ENCODE measurements around the gene SORL1. TPM values are rescaled to one million over a fixed set of nuclear protein-coding genes. Genes with fewer than 3 reads are reported as not detected.

SORL1 gene
- total RNA-seq, 2 donors from 2014 or later: 66.1 to 121 TPM

GRCh38 chr11:121445071-121445768 lies 6.9 kb upstream of the SORL1 start:
- H3K4me1 ChIP-seq: no peaks in the 10 kb centered on the region
- H3K4me3 ChIP-seq: no peak overlapping the region
- H3K27ac ChIP-seq: peak overlapping the region; percentile 4
- no peaks in the 10 kb centered on the region for H3K27me3 ChIP-seq
- intact Hi-C loops (cut with DNase I): loop anchor here (10.0 kb wide), 1 partner anchor 120 kb away; no protein-coding TSS in a partner anchor
- H3K9me3 ChIP-seq: no peaks in the 10 kb centered on the region
- no peaks in the 10 kb centered on the region for H3K36me3 ChIP-seq
- peak; percentile 51 for DNase-seq
- peak overlapping the region in 1 of 2 donors; percentile 15 for H3K9ac ChIP-seq (ENCODE audit: low read depth in 2 of 2, low read length in 2 of 2)
- TF ChIP-seq, protein P1, sequence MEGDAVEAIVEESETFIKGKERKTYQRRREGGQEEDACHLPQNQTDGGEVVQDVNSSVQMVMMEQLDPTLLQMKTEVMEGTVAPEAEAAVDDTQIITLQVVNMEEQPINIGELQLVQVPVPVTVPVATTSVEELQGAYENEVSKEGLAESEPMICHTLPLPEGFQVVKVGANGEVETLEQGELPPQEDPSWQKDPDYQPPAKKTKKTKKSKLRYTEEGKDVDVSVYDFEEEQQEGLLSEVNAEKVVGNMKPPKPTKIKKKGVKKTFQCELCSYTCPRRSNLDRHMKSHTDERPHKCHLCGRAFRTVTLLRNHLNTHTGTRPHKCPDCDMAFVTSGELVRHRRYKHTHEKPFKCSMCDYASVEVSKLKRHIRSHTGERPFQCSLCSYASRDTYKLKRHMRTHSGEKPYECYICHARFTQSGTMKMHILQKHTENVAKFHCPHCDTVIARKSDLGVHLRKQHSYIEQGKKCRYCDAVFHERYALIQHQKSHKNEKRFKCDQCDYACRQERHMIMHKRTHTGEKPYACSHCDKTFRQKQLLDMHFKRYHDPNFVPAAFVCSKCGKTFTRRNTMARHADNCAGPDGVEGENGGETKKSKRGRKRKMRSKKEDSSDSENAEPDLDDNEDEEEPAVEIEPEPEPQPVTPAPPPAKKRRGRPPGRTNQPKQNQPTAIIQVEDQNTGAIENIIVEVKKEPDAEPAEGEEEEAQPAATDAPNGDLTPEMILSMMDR (IDR thresholded peaks at IDR 0.05): no peak

GRCh38 chr11:121446752-121447156 lies 5.4 kb upstream of the SORL1 start:
- H3K9me3 ChIP-seq: no peaks in the 10 kb centered on the region
- H3K4me3 ChIP-seq: no peak overlapping the region
- H3K27ac ChIP-seq: no peak overlapping the region
- H3K4me1 ChIP-seq: no peaks in the 10 kb centered on the region
- no peaks in the 10 kb centered on the region for H3K36me3 ChIP-seq
- TF ChIP-seq, protein P1 (IDR thresholded peaks at IDR 0.05): no peak
- no peak overlapping the region for H3K9ac ChIP-seq (ENCODE audit: low read depth in 2 of 2, low read length in 2 of 2)
- no peaks in the 10 kb centered on the region for H3K27me3 ChIP-seq
- intact Hi-C loops (cut with DNase I): loop anchor here (10.0 kb wide), 1 partner anchor 122 kb away; no protein-coding TSS in a partner anchor
- DNase-seq: no peak

- intact Hi-C loops (cut with DNase I): loop anchor here (10.0 kb wide), 1 partner anchor 123 kb away; no protein-coding TSS in a partner anchor
- Histone ChIP-seq H3K36me3 (no peaks in the 10 kb centered on the region), H3K9ac (ENCODE audit: low read depth in 2 of 2, low read length in 2 of 2) (no peak overlapping the region), H3K27ac (no peak overlapping the region), H3K27me3 (no peaks in the 10 kb centered on the region), H3K9me3 (no peaks in the 10 kb centered on the region), H3K4me3 (no peak overlapping the region), H3K4me1 (no peaks in the 10 kb centered on the region)
- TF ChIP-seq, protein P1 (IDR thresholded peaks at IDR 0.05): no peak
- no peak for DNase-seq
Measured at GRCh38 chr11:121448011-121448410, 4.1 kb upstream of the SORL1 start.

GRCh38 chr11:121448431-121448941 lies 3.6 kb upstream of the SORL1 start:
- no peak overlapping the region for H3K9ac ChIP-seq (ENCODE audit: low read depth in 2 of 2, low read length in 2 of 2)
- H3K27me3 ChIP-seq: no peaks in the 10 kb centered on the region
- no peak overlapping the region for H3K27ac ChIP-seq
- H3K4me1 ChIP-seq: no peaks in the 10 kb centered on the region
- intact Hi-C loops (cut with DNase I): loop anchor here (10.0 kb wide), 1 partner anchor 124 kb away; no protein-coding TSS in a partner anchor
- no peak overlapping the region for H3K4me3 ChIP-seq
- no peak for DNase-seq
- H3K9me3 ChIP-seq: no peaks in the 10 kb centered on the region
- H3K36me3 ChIP-seq: no peaks in the 10 kb centered on the region
- TF ChIP-seq, protein P1 (IDR thresholded peaks at IDR 0.05): no peak

- Histone ChIP-seq H3K9me3 (no peaks in the 10 kb centered on the region), H3K27ac (no peak overlapping the region), H3K36me3 (no peaks in the 10 kb centered on the region), H3K27me3 (no peaks in the 10 kb centered on the region), H3K9ac (ENCODE audit: low read depth in 2 of 2, low read length in 2 of 2) (no peak overlapping the region), H3K4me1 (no peaks in the 10 kb centered on the region), H3K4me3 (no peak overlapping the region)
- no peak for DNase-seq
- TF ChIP-seq, protein P1 (IDR thresholded peaks at IDR 0.05): no peak
- intact Hi-C loops (cut with DNase I): loop anchor here (10.0 kb wide), 1 partner anchor 124 kb away; no protein-coding TSS in a partner anchor
Measured at GRCh38 chr11:121449123-121449522, 3.0 kb upstream of the SORL1 start.

All from colonic mucosa (tissue), 4 donors.